ENCODE measurements around the gene CLSTN3. TPM values are rescaled to one million over a fixed set of nuclear protein-coding genes. Genes with fewer than 3 reads are reported as not detected.

CLSTN3 gene
- total RNA-seq, 4 donors from 2014 or later: 25.9 to 57.5 (median 44.8) TPM

DNA sequence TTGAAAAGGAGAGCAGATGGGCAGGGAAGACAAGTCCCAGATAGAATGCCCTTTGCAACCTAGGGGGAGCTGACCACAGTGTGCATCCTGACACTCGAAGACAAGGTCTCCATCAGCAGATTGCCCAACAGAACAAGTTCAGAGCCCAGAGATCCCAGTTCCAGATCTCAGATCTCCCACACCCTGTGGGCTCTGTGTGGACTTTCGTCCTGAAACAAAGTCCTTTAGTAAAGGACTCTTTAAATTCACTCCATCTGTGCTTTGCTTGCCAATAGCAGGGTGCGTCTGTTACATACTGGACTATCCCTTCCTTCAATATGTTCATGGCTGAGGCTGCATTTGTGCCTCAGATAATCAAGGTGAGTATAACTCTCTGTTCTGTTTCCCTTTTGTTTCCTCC lies 12.5 kb upstream of the CLSTN3 start:
- TF ChIP-seq CTCF (IDR thresholded peaks at IDR 0.05): no peak
- ATAC-seq (ENCODE audit: low FRiP score) (no peak), DNase-seq (ENCODE audit: low spot score) (no peak)

DNA sequence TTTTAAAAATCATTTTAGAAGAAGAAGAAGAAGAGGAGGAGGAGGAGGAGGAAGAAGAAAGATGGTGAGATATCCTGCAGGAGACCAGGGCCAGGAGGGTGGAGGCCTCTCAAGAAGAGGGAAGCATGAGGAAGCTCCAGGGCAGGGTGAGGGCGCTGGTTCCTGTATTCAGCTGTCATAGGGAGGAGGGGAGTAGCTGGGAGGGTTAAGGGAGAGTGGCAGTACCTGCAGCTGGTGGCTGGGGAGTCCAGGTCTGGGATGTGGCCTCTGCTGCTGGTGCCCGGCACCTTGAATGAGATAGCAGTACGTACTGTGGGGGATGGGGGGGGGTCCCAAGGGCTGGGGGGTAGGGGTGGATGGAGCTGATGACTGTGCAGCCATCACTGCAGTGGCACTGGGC lies 11.3 kb upstream of the CLSTN3 start:
- TF ChIP-seq CTCF (IDR thresholded peaks at IDR 0.05): no peak
- DNase-seq (ENCODE audit: low spot score): no peak
- ATAC-seq (ENCODE audit: low FRiP score): no peak

DNA sequence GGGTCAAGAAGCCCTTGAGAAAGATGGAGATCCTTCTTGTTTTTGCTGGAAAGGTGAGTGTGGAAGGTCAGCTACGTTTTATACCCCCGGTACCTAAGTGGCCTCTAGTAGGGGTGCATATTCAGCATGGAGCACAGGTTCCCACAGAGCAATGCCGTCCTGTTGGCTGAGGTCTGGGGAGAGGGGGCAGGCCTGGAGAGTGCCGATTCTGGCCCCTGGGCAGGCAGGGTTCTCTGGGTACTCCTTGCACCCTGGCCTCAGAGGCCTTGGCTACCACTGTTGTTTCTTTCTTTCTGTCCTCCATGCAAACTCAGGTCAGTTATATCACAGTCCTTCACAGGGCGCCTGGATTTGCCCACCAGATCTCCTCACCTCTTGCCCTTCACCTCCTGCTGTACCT lies 10.0 kb upstream of the CLSTN3 start:
- ATAC-seq (ENCODE audit: low FRiP score) (no peak), DNase-seq (ENCODE audit: low spot score) (no peak)
- no peak for TF ChIP-seq CTCF (IDR thresholded peaks at IDR 0.05)

GRCh38 chr12:7121324-7121723 lies 8.8 kb upstream of the CLSTN3 start:
- ATAC-seq (ENCODE audit: low FRiP score) (no peak), DNase-seq (ENCODE audit: low spot score) (no peak)
- TF ChIP-seq CTCF (IDR thresholded peaks at IDR 0.05): no peak

DNA sequence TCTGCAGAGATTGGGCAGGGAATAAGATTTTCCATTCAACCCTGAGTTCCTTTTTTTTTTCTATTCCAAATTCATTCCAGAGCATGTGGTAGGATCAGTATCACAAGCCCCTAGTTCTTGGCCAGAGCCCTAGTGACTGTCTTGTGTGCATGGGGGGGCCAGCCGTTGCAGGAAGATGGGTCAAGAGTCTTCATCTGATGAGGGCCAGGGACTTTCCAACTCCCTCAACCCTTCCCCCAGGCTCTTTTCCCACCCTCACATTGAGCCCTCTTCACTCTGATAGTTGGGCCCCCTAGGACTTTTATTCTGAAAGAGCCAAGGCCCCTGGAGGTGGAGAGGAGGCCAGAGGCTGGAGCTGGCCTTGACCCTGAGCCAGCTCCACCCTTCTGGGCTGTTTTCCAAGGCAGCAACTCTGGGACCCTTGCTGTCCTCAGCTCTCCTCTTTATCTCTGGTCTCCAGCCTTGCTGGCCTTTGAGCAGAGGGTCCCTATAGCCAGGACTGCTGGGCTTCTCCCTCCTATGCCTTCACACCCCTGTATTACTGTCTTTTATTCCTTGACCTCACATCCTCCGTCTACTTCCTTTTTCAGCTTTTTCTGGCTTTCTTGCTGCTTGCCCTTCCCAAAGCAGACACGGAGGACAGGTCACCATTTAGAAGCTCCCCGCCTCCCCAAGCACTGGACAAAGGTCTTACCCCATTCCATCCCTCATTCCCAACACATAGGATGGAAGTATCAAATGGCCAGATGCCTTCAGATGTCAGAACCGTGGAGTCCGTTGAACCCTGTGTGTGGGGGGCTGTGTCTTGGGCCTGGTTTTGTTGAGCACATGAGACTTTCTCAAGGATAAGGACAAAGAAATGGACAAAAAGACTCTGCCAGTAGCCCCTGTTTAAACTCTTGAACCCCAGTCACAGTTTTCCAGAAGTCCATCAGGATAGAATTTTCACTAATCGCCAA lies 7.1 kb upstream of the CLSTN3 start:
- DNase-seq (ENCODE audit: low spot score) (peak; percentile 19), ATAC-seq (ENCODE audit: low FRiP score) (no peak)
- TF ChIP-seq CTCF (IDR thresholded peaks at IDR 0.05): no peak

GRCh38 chr12:7123806-7124522 lies 6.2 kb upstream of the CLSTN3 start:
- DNase-seq (ENCODE audit: low spot score): no peak
- TF ChIP-seq CTCF (IDR thresholded peaks at IDR 0.05): no peak
- ATAC-seq (ENCODE audit: low FRiP score): no peak

Measured in omental fat pad (tissue), 4 donors.